Measurements from ENCODE around the gene PIK3R1. TPM values are rescaled to one million over a fixed set of nuclear protein-coding genes. Genes with fewer than 3 reads are reported as not detected.
A peak's percentile ranks its signal among the peaks of the same experiment; 100 is the strongest.

The PIK3R1 gene
- total RNA-seq, 4 donors from 2014 or later, result 244 to 563 (median 329) TPM

- Histone ChIP-seq H3K4me3 (no peak overlapping the region), H3K4me1 (peaks cover 0 to 12% (median 10%) of the 10 kb centered on the region in 4 donors), H3K36me3 (no peaks in the 10 kb centered on the region), H3K27me3 (no peaks in the 10 kb centered on the region), H3K27ac (replicated peaks in 1 of 4) (no peak overlapping the region), H3K9me3 (no peaks in the 10 kb centered on the region)
- TF ChIP-seq POLR2A (IDR thresholded peaks at IDR 0.05; ENCODE audit: low read depth), result no peak
- TF ChIP-seq POLR2AphosphoS5 (IDR thresholded peaks at IDR 0.05), result no peak
- TF ChIP-seq EP300 (IDR thresholded peaks at IDR 0.05), result no peak
- no peak for TF ChIP-seq CTCF (IDR thresholded peaks at IDR 0.05)
- intact Hi-C loops (cut with DNase I), result no loop called here
- DNase-seq (ENCODE audit: extremely low spot score), result no peak
- 77% methylated on average over 3 of the region's 3 CpGs for WGBS
Measured at GRCh38 chr5:68182534-68182933, 33.0 kb upstream of the PIK3R1 start.

GRCh38 chr5:68187268-68188055 is 28.1 kb upstream of the PIK3R1 start:
- peak overlapping the region; percentile 39 to 51 (median 47) for H3K4me3 ChIP-seq
- peaks cover 0 to 23% (median 17%) of the 10 kb centered on the region in 4 donors for H3K4me1 ChIP-seq
- DNase-seq (ENCODE audit: extremely low spot score), result peak; percentile 91
- no peaks in the 10 kb centered on the region for H3K9me3 ChIP-seq
- H3K36me3 ChIP-seq, result no peaks in the 10 kb centered on the region
- no peak for TF ChIP-seq EP300 (IDR thresholded peaks at IDR 0.05)
- peak in 1 of 2 donors; percentile 23 for TF ChIP-seq POLR2AphosphoS5 (IDR thresholded peaks at IDR 0.05)
- peak overlapping the region; percentile 78 to 83 (median 80) for H3K27ac ChIP-seq (replicated peaks in 1 of 4)
- intact Hi-C loops (cut with DNase I), result no loop called here
- no peaks in the 10 kb centered on the region for H3K27me3 ChIP-seq
- 42% methylated on average over 15 of the region's 34 CpGs for WGBS

- intact Hi-C loops (cut with DNase I), result no loop called here
Measured at GRCh38 chr5:68189171-68189570, 26.4 kb upstream of the PIK3R1 start.

GRCh38 chr5:68189613-68190012 is 25.9 kb upstream of the PIK3R1 start:
- H3K9me3 ChIP-seq, result no peaks in the 10 kb centered on the region
- intact Hi-C loops (cut with DNase I), result no loop called here
- peak; percentile 77 for DNase-seq (ENCODE audit: extremely low spot score)
- H3K27me3 ChIP-seq, result no peaks in the 10 kb centered on the region
- no peak overlapping the region for H3K4me3 ChIP-seq
- WGBS, result 93% methylated on average over 5 of the region's 5 CpGs
- H3K36me3 ChIP-seq, result no peaks in the 10 kb centered on the region
- H3K4me1 ChIP-seq, result peaks cover 0 to 23% (median 17%) of the 10 kb centered on the region in 4 donors
- H3K27ac ChIP-seq (replicated peaks in 1 of 4), result no peak overlapping the region
- TF ChIP-seq POLR2AphosphoS5 (IDR thresholded peaks at IDR 0.05), result no peak
- TF ChIP-seq EP300 (IDR thresholded peaks at IDR 0.05), result no peak
- no peak for TF ChIP-seq POLR2A (IDR thresholded peaks at IDR 0.05; ENCODE audit: low read depth)
- TF ChIP-seq CTCF (IDR thresholded peaks at IDR 0.05), result no peak

More at GRCh38 chr5:68189171-68189570, 26.4 kb upstream of the PIK3R1 start:
- TF ChIP-seq EP300 (IDR thresholded peaks at IDR 0.05) (no peak), POLR2AphosphoS5 (IDR thresholded peaks at IDR 0.05) (no peak), POLR2A (IDR thresholded peaks at IDR 0.05; ENCODE audit: low read depth) (no peak), CTCF (IDR thresholded peaks at IDR 0.05) (no peak)
- WGBS, result 88% methylated on average over 7 of the region's 7 CpGs
- Histone ChIP-seq H3K4me3 (no peak overlapping the region), H3K27ac (replicated peaks in 1 of 4) (peak overlapping the region in 1 of 4 donors; percentile 83), H3K4me1 (peaks cover 0 to 23% (median 17%) of the 10 kb centered on the region in 4 donors), H3K27me3 (no peaks in the 10 kb centered on the region), H3K9me3 (no peaks in the 10 kb centered on the region), H3K36me3 (no peaks in the 10 kb centered on the region)
- DNase-seq (ENCODE audit: extremely low spot score), result peak; percentile 83

- H3K27me3 ChIP-seq, result no peaks in the 10 kb centered on the region
- DNase-seq (ENCODE audit: extremely low spot score), result peak; percentile 64
- TF ChIP-seq POLR2A (IDR thresholded peaks at IDR 0.05; ENCODE audit: low read depth), result no peak
- no peak for TF ChIP-seq EP300 (IDR thresholded peaks at IDR 0.05)
- TF ChIP-seq POLR2AphosphoS5 (IDR thresholded peaks at IDR 0.05), result no peak
- TF ChIP-seq CTCF (IDR thresholded peaks at IDR 0.05), result no peak
- no peak overlapping the region for H3K4me3 ChIP-seq
- WGBS, result 98% methylated on average over 4 of the region's 4 CpGs
- H3K27ac ChIP-seq (replicated peaks in 1 of 4), result no peak overlapping the region
- peaks cover 0 to 23% (median 17%) of the 10 kb centered on the region in 4 donors for H3K4me1 ChIP-seq
- intact Hi-C loops (cut with DNase I), result no loop called here
- H3K9me3 ChIP-seq, result no peaks in the 10 kb centered on the region
- H3K36me3 ChIP-seq, result no peaks in the 10 kb centered on the region
Measured at GRCh38 chr5:68190619-68191018, 24.9 kb upstream of the PIK3R1 start.
